Measurements from ENCODE around the gene SERPINE2.

GRCh38 chr2:223995569-223995968 is 43.5 kb downstream of the SERPINE2 start:
- no peak for TF ChIP-seq CTCF (IDR thresholded peaks at IDR 0.05)
- TF ChIP-seq POLR2A (IDR thresholded peaks at IDR 0.05): no peak

All from body of pancreas (tissue), 4 donors.